ENCODE measurements around the gene KLHL26. TPM values are rescaled to one million over a fixed set of nuclear protein-coding genes. Genes with fewer than 3 reads are reported as not detected.

The KLHL26 gene
- total RNA-seq, 1 donor from 2014 or later: 5.8 TPM

- DNase-seq (no peak), ATAC-seq (no peak)
- intact Hi-C loops (cut with micrococcal nuclease): no loop called here
Measured at GRCh38 chr19:18699403-18700054, 62.7 kb downstream of the KLHL26 start.

DNA sequence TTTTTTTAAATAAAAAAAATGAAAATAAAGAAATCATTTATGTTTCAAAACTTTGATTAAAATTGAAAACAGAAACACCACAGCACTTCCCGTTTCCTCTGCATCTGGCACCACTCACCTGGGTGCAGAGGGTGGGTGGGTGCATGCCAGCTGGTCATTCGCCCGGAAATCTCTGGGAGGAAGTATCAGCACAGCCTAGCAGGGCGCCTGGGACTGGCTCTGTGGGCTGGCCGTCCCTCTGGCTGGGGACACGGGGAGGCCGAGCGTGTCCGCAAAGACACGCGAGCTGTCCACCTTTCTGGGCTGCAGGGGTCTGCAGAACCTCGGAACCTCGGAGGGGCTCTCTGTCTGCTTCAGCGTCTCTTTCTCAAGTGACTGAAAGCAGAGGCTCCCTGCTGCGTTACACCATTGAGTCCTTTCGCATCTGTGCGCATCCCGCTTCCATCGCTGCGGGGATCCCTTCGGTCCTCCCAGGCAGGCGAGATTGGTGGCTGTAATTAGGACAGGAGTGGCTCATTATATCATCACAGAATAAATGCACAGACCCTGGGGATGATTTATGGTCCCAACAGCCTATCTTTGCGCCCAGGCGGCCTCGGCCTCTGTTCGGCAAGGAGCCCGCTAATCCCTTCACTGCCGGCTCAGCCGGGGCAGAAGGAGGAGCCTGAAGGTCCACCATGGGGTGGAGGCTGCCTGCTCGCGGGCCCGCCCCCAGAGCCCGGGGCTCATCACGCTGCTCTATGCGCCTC, 63.8 kb downstream of the KLHL26 start:
- DNase-seq: peak; percentile 90
- ATAC-seq: peak; percentile 94
- intact Hi-C loops (cut with micrococcal nuclease): no loop called here

GRCh38 chr19:18701250-18701608, 64.4 kb downstream of the KLHL26 start:
- intact Hi-C loops (cut with micrococcal nuclease): no loop called here
- ATAC-seq (peak; percentile 4), DNase-seq (no peak)

DNA sequence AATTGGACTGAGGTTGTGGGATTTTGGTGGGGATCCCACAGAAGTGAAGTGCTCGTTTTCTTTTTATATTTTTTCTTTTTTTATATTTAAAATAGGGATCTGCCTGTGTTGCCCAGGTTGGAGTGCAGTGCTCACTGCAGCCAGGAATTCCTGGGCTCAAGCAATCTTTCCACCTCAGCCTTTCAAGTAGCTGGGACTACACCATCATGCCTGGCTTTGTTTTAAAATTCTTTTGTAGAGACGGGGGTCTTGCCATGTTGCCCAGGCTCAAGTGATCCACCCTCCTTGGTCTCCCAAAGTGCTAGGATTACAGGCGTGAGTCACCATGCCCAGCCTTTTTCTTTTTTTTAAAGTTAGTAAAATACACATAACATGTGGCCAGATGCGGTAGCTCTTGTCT, 67.2 kb downstream of the KLHL26 start:
- ATAC-seq: no peak
- DNase-seq: no peak
- intact Hi-C loops (cut with micrococcal nuclease): no loop called here

DNA sequence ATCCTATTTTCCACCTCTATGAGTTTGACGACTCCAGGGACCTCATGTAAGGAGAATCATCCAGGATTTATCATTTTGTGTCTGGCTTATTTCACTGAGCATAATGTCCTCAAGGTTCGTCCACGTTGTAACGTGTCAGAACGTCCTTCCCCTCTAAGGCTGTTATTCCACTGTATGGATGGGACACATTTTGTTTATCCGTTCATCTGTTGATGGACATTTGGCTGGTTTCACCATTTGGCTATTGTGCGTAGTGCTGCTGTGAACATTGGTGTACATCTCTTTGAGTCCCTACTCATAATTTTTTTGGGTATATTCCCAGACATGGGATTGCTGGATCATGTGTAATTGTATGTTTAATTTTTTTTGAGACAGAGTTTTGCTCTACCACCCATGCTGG, 68.1 kb downstream of the KLHL26 start:
- no peak for DNase-seq
- intact Hi-C loops (cut with micrococcal nuclease): no loop called here
- ATAC-seq: no peak

- DNase-seq (peak; percentile 52), ATAC-seq (peak; percentile 10)
- intact Hi-C loops (cut with micrococcal nuclease): no loop called here
Measured at GRCh38 chr19:18708452-18709231, 71.8 kb downstream of the KLHL26 start.

GRCh38 chr19:18709546-18709945, 72.7 kb downstream of the KLHL26 start:
- no peak for ATAC-seq
- no peak for DNase-seq
- intact Hi-C loops (cut with micrococcal nuclease): no loop called here

- intact Hi-C loops (cut with micrococcal nuclease): no loop called here
- ATAC-seq (no peak), DNase-seq (no peak)
Measured at GRCh38 chr19:18710186-18710585, 73.4 kb downstream of the KLHL26 start.

DNA sequence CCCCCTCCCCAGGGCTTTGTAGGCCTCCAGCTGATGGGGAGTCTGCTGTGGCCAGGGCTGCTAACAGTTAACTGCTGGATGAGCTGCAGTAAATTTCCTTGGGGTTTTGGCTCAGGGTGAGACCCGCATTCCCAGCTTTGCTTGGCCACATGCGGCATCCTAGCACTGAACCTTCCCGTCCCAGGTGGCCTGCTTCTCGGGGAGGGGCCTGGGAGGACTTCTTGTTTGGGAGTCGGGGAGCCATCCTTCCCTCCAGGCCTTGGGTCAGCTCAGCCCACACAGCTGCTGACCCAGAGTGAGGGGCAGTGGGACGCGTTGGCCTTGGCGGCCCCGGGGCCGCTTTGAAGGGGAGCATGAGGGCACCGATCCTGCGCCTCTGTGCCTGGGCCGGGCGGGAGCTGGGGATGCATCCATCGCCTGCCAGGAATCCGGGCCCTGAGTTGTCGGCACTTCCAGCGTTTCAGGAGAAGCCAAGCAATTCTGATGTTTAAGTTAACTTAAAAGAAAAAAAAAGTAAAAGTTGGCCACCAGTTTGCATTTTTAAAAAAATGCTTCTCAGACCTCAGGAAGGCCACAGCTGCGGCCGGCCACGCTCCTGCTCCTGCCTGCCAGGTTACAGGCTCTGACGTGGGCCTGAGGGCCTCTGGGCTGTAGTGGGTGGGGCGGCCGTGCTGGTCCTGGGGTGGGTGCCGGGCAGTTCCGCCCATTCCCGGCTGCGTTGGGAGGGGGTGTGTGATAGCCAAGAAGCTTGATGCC, 74.3 kb downstream of the KLHL26 start:
- peak; percentile 76 for DNase-seq
- intact Hi-C loops (cut with micrococcal nuclease): no loop called here

DNA sequence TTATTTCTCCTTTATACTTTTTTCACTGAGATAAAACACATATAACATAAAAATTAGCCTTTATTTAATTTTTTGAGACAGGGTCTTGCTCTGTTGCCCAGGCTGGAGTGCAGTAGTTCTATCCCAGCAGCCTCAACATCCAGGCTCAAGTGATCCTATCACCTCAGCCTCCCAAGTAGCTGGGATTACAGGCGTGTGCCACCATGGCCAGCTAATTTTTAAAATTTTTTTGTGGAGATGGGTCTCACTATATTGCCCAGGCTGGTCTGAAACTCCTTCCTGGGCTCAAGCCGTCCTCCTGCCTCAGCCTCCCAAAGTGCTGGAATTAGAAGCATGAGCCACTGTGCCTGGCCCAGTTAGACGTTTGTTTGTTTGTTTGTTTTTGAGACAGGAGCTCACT, 75.1 kb downstream of the KLHL26 start:
- ATAC-seq (no peak), DNase-seq (no peak)
- intact Hi-C loops (cut with micrococcal nuclease): no loop called here

More for the DNA sequence above, 74.3 kb downstream of the KLHL26 start:
- ATAC-seq: peak; percentile 68

DNA sequence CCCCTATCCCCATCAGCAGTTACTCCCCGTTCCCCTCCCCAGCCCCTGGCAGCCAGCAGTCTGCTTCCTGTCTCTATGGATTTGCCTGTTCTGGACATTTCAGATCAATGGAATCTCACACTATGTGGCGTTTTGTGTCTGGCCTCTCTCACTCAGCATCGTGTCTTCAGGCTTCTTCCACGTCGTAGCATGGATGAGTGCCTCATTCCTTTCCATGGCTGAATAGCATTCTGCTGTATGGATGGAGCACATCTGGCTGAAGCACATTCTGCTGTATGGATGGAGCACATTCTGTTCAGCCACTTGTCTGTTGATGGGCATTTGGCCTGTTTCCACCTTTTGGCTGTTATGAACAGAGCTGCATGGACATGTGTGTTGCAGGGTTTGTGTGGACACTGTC, 76.2 kb downstream of the KLHL26 start:
- ATAC-seq: peak; percentile 60
- intact Hi-C loops (cut with micrococcal nuclease): no loop called here
- no peak for DNase-seq

- intact Hi-C loops (cut with micrococcal nuclease): no loop called here
- DNase-seq: no peak
- peak; percentile 25 for ATAC-seq
Measured at GRCh38 chr19:18713550-18714117, 76.8 kb downstream of the KLHL26 start.

DNA sequence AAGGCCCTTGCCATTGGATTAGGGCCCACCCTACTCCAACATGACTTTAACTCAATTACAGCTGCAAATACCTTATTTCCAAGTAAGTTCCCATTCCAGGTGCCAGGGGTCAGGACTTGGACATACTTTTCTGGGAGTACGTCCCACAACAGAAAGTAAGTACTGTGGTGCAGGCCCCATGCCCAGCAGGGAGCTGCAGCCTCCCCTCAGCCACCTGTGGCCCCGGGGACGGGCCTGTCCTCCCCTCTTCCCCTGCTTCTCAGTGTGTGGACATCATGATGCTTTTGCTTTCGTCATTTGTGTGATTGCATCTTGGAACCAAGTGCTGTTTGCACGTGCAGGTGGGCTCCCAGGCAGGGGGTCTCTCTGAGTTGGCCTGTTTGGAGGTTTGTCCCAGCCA, 78.6 kb downstream of the KLHL26 start:
- ATAC-seq (no peak), DNase-seq (no peak)
- intact Hi-C loops (cut with micrococcal nuclease): no loop called here

DNA sequence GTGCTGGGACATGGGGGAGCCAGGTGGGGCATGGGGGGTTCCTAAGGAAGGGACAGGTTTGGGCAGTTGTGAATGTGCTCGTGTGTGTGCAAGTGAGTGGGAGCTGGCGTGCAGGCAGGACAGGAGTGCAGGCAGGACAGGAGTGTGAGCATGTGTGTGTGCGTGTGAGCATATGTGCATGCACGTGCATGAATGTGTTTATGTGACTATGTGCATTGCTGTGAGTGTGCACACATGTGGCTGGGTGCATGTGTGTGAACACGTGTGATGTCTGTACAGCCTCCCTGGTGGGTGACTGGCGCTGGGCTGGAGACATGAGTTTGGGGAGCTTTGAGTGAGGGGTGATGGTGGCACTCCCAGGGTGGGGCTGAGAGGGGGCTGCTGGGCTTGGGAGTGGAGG, 80.0 kb downstream of the KLHL26 start:
- ATAC-seq (no peak), DNase-seq (no peak)
- intact Hi-C loops (cut with micrococcal nuclease): no loop called here

DNA sequence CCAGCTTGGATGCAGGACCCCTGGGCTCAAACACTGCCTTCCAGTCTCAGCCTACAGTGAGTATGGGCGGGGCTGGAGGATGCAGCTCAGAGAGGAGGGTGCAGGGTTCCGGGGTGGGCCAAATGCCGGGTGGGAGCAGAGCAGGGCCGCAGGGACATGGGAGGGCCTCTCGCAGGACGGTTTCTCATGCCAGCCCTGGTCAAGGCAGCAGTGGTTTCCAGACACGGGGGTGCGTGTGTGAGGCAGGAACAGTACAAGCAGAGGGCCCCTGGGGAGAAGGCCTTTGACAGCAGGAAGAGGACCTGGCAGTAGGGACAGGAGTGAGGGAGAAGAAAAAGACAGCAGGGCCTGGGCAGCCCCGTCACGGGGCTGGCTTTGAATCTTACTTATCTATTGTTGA, 80.8 kb downstream of the KLHL26 start:
- intact Hi-C loops (cut with micrococcal nuclease): no loop called here
- no peak for ATAC-seq
- no peak for DNase-seq

GRCh38 chr19:18718015-18718526, 81.2 kb downstream of the KLHL26 start:
- intact Hi-C loops (cut with micrococcal nuclease): no loop called here
- no peak for ATAC-seq
- no peak for DNase-seq

- no peak for ATAC-seq
- DNase-seq: no peak
- intact Hi-C loops (cut with micrococcal nuclease): no loop called here
Measured at GRCh38 chr19:18718846-18719458, 82.1 kb downstream of the KLHL26 start.

GRCh38 chr19:18719541-18719940, 82.7 kb downstream of the KLHL26 start:
- DNase-seq (peak; percentile 51), ATAC-seq (peak; percentile 37)
- intact Hi-C loops (cut with micrococcal nuclease): no loop called here
